NCI-H2196 (cell line): Measurements from ENCODE around the gene MYO16.

Experiments used
- DNase-seq: peaks from one replicate; lab custom pipeline; 2025; ENCODE audit not compliant: unreplicated experiment; lab: John Stamatoyannopoulos, UW

The MYO16 gene

GRCh38 chr13:108629181-108629752 is at the start of gene MYO16:
Gene MYO16, plus strand, starts transcription at chr13:108629611. Its CDS starts 234 bp downstream, at chr13:108629845.
- no peak for DNase-seq

DNA sequence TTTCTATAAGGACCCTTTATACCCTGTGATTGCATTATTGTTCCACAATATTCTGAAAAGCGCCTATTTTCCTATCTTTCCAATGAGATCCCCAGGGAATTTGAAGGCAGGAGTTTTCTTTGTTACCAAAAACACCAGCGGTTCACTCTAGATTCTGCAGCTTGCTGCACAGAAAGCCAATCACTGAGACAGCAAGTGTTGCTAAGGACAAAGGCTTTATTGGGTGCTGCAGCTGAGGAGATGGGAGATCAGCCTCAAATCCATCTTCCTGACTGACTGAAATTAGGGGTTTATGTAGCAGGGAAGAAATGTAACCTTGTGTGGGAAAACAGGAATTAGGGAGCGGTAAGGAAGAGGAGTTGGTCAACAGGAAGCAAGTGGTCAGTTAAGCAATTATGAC is 42.6 kb upstream of the MYO16 start:
- DNase-seq: no peak

GRCh38 chr13:108588516-108588915 is 40.9 kb upstream of the MYO16 start:
- DNase-seq: no peak

DNA sequence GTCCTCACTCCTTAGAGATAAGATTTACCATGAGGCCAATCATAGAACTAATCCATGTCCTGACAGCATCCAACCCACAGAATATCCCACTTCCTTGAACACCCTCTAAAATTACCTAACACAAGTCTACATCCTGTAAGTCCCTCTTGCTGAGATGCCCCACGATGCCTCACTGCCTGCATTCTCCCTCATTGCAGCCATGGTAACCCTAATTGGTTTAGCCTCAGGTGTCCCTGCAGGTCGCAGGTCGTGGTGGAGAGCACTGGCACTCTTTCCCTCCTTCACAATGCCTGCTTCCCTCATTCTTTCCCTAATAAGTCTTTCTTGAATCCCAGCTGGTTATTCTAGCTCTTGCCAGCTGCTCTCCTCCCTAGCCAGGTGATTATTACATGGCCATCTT is 35.3 kb upstream of the MYO16 start:
- no peak for DNase-seq

DNA sequence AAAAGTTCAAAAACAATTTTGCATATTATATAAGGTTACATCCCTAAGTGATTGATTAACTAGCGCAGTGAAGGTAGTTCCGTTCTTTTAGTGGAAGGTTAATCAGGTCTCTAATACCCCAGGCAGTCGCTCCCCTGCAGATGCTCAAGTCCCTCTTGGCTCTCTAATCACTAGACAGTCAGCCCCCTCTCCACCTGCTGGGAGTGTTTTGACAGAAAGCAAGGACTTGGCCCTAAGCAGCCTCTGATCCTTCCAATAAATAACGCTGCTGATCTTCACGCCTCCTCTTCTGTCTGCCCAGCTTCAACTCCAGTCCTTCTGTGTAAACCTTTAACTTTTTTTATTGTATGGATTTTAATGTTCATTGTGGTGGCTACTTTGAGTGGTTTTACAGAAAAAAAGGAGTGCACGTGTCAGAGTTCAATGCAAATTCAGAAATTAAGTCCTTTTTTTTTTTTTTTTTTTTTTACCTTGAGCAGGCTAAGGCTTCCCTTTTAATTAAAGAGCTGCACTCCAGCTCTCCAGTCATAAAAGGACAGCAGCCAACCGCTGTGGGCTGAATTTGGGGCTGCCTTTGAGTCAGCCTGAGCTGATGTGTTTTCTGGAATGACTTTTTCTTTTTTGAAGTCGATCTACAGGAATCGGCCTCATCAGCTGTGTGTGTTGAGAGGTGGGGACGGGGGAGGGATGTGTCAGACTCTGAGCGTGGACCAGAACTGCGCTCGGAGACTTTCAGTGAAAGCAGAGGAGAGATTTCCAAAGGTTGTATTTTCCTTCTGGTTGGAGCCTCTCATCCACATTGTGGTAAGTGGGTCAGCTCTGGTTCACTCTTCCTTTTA is 33.8 kb upstream of the MYO16 start:
- DNase-seq: no peak

- DNase-seq: no peak
Measured at GRCh38 chr13:108597943-108598342, 31.5 kb upstream of the MYO16 start.

DNA sequence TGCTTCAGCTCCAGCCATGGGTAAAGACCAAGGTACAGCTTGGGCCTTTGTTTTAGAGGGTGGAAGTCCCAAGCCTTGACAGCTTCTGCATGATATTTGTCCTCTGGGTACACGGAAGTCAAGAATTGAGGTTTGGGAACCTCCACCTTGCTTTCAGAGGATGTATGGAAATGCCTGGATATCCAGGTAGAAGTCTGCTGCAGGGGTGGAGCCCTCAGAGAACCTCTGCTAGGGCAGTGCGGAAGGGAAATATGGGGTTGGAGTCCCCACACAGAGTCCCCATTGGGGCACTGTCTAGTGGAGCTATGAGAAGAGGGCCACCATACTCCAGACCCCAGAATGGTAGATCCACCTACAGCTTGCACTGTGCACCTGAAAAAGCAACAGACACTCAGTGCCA is 23.0 kb upstream of the MYO16 start:
- DNase-seq: no peak

GRCh38 chr13:108609353-108609752 is 20.1 kb upstream of the MYO16 start:
- DNase-seq: no peak

- no peak for DNase-seq
Measured at GRCh38 chr13:108610507-108610906, 18.9 kb upstream of the MYO16 start.

DNA sequence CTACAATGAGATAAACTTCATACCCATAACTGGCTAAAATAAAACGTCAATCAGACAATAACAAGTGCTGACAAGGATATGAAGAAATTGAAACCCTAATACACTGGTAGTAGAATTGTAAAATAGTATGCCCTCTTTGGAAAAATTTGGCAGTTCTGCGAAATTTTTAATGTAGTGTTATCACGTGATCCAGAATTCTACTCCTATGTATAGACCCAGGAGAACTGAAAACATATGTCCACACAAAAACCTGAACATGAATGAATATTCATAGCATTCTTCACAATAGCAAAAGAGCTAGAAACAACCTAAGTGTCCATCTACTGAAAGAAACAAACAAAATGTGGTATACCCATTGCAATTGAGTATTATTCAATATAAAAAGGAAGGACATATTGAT is 14.2 kb upstream of the MYO16 start:
- no peak for DNase-seq

DNA sequence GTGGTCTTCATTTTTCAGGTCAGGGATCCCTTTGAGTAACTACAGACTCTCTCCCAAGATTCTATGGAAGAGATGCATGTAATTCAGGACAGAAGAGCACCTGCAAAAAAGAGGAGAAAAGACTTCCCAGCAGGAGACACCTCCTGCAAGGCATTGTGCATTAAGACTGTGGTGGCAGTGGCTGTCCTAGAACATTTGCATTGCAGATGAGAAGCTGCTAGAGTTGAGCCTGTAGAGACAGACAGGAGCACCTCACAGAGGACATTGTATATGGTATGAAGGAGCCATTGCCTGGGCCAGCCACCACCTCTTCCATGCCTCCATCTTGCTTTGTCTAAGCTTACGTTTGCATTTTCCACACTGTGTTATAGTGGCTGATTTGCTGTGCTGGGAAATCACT is 11.2 kb upstream of the MYO16 start:
- no peak for DNase-seq

- DNase-seq: no peak
Measured at GRCh38 chr13:108621462-108621861, 7.9 kb upstream of the MYO16 start.

- DNase-seq: no peak
Measured at GRCh38 chr13:108624108-108624507, 5.3 kb upstream of the MYO16 start.

DNA sequence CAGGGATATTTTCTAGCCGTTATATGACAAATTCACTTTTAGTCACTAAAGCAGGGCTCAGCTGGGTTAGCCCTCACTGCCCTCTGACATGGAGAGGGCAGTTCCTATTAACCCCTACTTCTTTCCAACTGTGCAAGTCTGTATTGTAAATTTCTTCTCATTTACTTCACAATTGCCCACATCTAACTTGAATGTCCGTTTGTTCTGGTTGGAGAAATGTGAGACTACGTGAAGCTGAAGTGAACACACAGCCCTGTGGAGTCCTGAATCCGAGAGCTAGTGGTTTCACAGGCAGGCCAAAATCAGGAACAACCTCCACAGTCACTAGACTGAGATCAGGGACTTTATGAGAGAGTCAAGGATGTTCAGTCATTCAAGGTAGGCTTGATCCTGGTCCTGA is 4.4 kb upstream of the MYO16 start:
- no peak for DNase-seq

DNA sequence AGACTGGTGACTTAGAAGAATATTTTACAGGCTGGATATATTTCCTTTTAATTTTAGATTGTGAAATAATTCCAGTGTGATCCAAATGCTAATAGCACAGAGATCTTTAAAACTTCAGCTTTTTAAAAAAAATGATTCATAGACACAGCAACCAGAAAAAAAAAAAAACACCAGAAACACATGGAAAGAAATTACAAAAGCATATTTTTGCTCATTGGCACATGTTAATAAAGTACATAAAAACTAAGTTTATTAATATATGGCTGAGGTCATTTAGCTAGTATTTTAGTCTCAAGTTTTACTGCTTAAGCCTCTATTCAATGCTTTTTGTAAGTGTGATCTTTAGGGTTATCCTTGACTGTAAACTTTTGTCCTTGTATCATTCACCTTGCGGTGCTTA is 577 bp downstream of the MYO16 start:
- no peak for DNase-seq

- no peak for DNase-seq
Measured at GRCh38 chr13:108632649-108633167, 3.3 kb downstream of the MYO16 start.

DNA sequence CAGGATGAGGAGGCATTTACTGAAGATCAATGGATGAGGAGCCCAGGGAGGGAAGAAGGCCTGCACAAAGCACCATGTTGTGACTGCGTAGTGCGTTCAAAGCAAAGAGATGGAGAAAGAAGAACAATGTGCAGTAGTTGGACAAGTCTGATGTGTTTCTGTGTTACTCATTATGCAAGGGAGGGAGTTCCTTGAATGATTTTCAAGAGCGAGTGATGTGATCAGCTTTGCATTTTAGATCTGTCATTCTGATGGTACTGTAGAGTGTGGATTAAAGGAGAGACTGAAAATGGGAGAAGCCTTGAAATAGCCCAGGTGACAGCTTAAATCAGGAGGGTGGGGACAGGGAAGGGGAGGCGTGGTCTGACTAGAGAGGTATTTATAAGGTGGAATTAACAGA is 9.5 kb downstream of the MYO16 start:
- DNase-seq: no peak

GRCh38 chr13:108643646-108644353 is 14.4 kb downstream of the MYO16 start:
- no peak for DNase-seq

GRCh38 chr13:108645376-108645775 is 16.0 kb downstream of the MYO16 start:
- no peak for DNase-seq

DNA sequence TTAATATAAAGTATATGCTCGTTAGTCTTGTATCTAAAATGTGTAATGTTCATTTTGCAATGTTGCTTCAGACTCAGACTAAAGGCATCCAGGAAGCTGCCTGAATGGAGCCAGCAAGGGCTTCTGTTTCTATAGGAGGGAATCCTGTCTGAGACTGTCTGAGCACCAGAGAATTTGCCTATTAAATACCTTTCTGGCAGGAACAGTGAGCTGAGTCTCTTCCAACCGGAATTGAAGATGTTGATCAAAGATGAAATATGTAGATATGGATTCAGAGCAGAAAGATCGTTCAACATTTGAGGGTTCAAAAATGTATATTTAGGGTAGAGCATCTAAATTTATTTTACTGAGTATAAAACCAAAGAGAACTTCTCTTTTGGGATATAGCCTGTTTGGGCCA is 20.9 kb downstream of the MYO16 start:
- no peak for DNase-seq

DNA sequence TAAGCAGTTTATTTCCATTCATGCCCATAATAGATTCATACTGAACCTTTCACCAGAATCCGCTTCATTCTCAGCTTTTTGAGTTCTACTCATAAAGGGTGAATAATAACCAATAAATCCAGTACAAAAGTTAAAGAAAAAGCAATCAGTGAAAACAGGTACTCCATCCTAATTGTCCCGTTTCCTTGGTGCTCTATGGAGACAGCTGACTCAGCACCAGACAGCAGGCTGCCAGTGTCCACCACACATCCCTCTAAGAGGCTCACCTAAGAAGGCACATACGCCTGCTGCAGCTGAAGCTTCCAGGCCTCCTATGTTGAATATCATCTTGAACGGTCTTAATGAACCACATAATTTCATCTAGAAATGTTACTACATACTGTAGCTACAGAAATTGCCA is 27.3 kb downstream of the MYO16 start:
- DNase-seq: no peak

DNA sequence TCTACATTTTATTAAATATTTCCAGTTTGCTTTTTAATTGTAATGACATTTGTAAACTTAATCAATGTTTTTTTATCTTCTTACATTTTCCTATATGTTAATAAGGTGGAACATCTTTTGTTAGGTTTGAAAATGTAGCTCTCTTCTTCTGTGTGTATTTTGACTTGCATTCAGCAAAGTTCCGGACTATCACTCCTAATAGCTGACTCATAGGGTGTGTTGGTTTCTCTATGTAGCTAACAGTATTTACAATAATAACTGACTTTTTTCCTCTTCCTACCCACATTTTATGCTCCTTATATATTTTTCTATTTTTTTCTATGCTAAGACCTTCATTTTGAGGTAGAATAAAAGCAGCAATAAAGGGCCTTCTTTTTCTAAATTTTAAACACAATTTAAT is 28.1 kb downstream of the MYO16 start:
- DNase-seq: no peak
